K562 (cell line): ENCODE data around the gene AKT1S1. TPM values are rescaled to one million over a fixed set of nuclear protein-coding genes. Genes with fewer than 3 reads are reported as not detected.
A peak's percentile ranks its signal among the peaks of the same experiment; 100 is the strongest.

ENCODE experiments used
- BRD9 ChIP-seq: fragments of 450-650 bp; IDR thresholded peaks from 2 replicates; pipeline ENCODE4 v1.6.1; 2018; ENCODE audit warnings: low read depth; ENCODE audit not compliant: partially characterized antibody
- FOXJ2 ChIP-seq: fragments of 200-800 bp; sonication (Bioruptor generic); IDR thresholded peaks from 2 replicates; pipeline ENCODE4 v1.6.1; 2016; ENCODE audit warnings: missing genetic modification characterization, missing compliant biosample characterization
- FOXK2 ChIP-seq, 2 experiments: fragments of 450-650 bp; IDR thresholded peaks in 1 of 2; conservative IDR thresholded peaks in 1 of 2; 2 replicates each; pipeline ENCODE4 v1.6.1; 2016; ENCODE audit warnings: low read depth in 2 of 2, mild to moderate bottlenecking in 1 of 2
- MEF2A ChIP-seq: IDR thresholded peaks from 2 replicates; pipeline ENCODE4 v1.6.1; 2011; ENCODE audit warnings: low read depth, mild to moderate bottlenecking, low read length, moderate library complexity; ENCODE audit not compliant: control insufficient read depth
- NFRKB ChIP-seq: fragments of 450-650 bp; IDR thresholded peaks from 2 replicates; pipeline ENCODE4 v1.6.1; 2016; ENCODE audit warnings: low read depth
- POLR2A ChIP-seq: fragments of 450-650 bp; conservative IDR thresholded peaks from 2 replicates; pipeline ENCODE4 v1.6.1; 2016
- POLR2AphosphoS2 ChIP-seq: IDR thresholded peaks from 2 replicates; pipeline ENCODE4 v1.6.1; 2012; ENCODE audit warnings: low read length, improper control_type of control experiment
- POLR3G ChIP-seq: IDR thresholded peaks from 2 replicates; pipeline ENCODE4 v1.6.1; 2011; ENCODE audit not compliant: insufficient read length, insufficient replicate concordance; ENCODE audit errors: extremely low read depth
- PTBP1 ChIP-seq: fragments of 200-400 bp; formaldehyde crosslinking; IDR thresholded peaks from 2 replicates; pipeline ENCODE4 v1.6.1; 2017; ENCODE audit warnings: low read depth, low read length
- PTTG1 ChIP-seq: fragments of 450-650 bp; IDR thresholded peaks from 2 replicates; pipeline ENCODE4 v1.6.1; 2016; ENCODE audit warnings: low read depth, mild to moderate bottlenecking, missing genetic modification characterization, missing compliant biosample characterization
- RAD21 ChIP-seq, 2 experiments: fragments of 250-450 bp in 1 of 2; fragments of 450-650 bp in 1 of 2; sonication (Bioruptor Pico) in 1 of 2; formaldehyde crosslinking in 1 of 2; IDR thresholded peaks in 1 of 2; conservative IDR thresholded peaks in 1 of 2; 2 replicates each; pipeline versions ENCODE4 v1.4.0 to v1.8.0; 2020 to 2022; ENCODE audit warnings: mild to moderate bottlenecking in 2 of 2, moderate library complexity in 1 of 2
- RBFOX2 ChIP-seq: fragments of 200-400 bp; formaldehyde crosslinking; IDR thresholded peaks from 2 replicates; pipeline ENCODE4 v1.6.1; 2017; ENCODE audit warnings: low read depth, mild to moderate bottlenecking, low read length, moderate library complexity
- RCOR1 ChIP-seq, 2 experiments: IDR thresholded peaks; 2 replicates each; pipeline ENCODE4 v1.6.1; 2012; ENCODE audit warnings: low read depth in 2 of 2, low read length in 2 of 2, borderline replicate concordance in 1 of 2, improper control_type of control experiment in 1 of 2
- SIN3A ChIP-seq, 2 experiments: fragments of 150-350 bp in 1 of 2; IDR thresholded peaks; 2 replicates each; pipeline ENCODE4 v1.6.1; 2011 to 2016; ENCODE audit warnings: borderline replicate concordance in 2 of 2, low read depth in 2 of 2, low read length in 2 of 2, mild to moderate bottlenecking in 2 of 2, moderate library complexity in 2 of 2; ENCODE audit not compliant: control insufficient read depth in 1 of 2
- SMARCA4 ChIP-seq: fragments of 450-650 bp; IDR thresholded peaks from 2 replicates; pipeline ENCODE4 v1.6.1; 2016
- ZBTB8A ChIP-seq: fragments of 450-650 bp; IDR thresholded peaks from 2 replicates; pipeline ENCODE4 v1.6.1; 2018; ENCODE audit warnings: mild to moderate bottlenecking, moderate library complexity; ENCODE audit not compliant: partially characterized antibody
- ZNF263 ChIP-seq: sonication (generic); formaldehyde crosslinking; IDR thresholded peaks from 2 replicates; pipeline ENCODE4 v1.8.0; 2022; ENCODE audit warnings: mild to moderate bottlenecking, missing genetic modification reagents, borderline replicate concordance
- ZNF277 ChIP-seq: fragments of 250-450 bp; sonication (Bioruptor Pico); IDR thresholded peaks from 2 replicates; pipeline ENCODE4 v1.8.0; 2022; ENCODE audit warnings: inconsistent platforms, mild to moderate bottlenecking, moderate library complexity, borderline replicate concordance
- polyA plus RNA-seq, 8 experiments: library from polyadenylated mRNA; depleted of rRNA in 4 of 8; stranded (reverse) in 5 of 8; unstranded in 3 of 8; fragments of >200 nt; fragmentation: Nextera tagmentation in 2 of 8; fragmentation: Illumina TruSeq in 1 of 8; extraction: Ambion mirVana in 2 of 8; extraction: Trizol in 1 of 8; gene quantifications; 2 replicates each; pipeline versions ENCODE4 v1.2.1 to v1.2.3, GENCODE V29; 2011 to 2014; ENCODE audit warnings: inconsistent platforms in 1 of 8, missing spikeins in 1 of 8
- total RNA-seq, 7 experiments: library from RNA; depleted of rRNA in 6 of 7; stranded (reverse); fragments of >200 nt in 6 of 7; fragmentation: Illumina TruSeq in 2 of 7; extraction: Trizol in 2 of 7; gene quantifications; 2 replicates each; pipeline versions ENCODE4 v1.2.1 to v1.2.3, GENCODE V29; 2011 to 2021; ENCODE audit warnings: low replicate concordance in 1 of 7
- TF ChIP-seq, protein P1 (sequence below), 2 experiments: IDR thresholded peaks; 2 replicates each; pipeline ENCODE4 v1.6.1; 2012; ENCODE audit warnings: improper control_type of control experiment in 2 of 2, low read depth in 2 of 2, low read length in 2 of 2, borderline replicate concordance in 1 of 2
- TF ChIP-seq, protein P2 (sequence below): fragments of 450-650 bp; conservative IDR thresholded peaks from 2 replicates; pipeline ENCODE4 v1.6.1; 2016; ENCODE audit warnings: missing genetic modification characterization, low read depth, mild to moderate bottlenecking, control low read depth, missing compliant biosample characterization
- TF ChIP-seq, protein P3 (sequence below): fragments of 450-650 bp; IDR thresholded peaks from one replicate; pipeline ENCODE4 v1.6.1; 2018; ENCODE audit warnings: mild to moderate bottlenecking, moderate library complexity; ENCODE audit not compliant: partially characterized antibody

Gene AKT1S1
- total and polyA plus RNA-seq, 9 of the 15 experiments (the other 6 are each of a cell fraction or from before 2014, with no cell fraction given), result 1.2 to 50.3 (median 17.1) TPM

DNA sequence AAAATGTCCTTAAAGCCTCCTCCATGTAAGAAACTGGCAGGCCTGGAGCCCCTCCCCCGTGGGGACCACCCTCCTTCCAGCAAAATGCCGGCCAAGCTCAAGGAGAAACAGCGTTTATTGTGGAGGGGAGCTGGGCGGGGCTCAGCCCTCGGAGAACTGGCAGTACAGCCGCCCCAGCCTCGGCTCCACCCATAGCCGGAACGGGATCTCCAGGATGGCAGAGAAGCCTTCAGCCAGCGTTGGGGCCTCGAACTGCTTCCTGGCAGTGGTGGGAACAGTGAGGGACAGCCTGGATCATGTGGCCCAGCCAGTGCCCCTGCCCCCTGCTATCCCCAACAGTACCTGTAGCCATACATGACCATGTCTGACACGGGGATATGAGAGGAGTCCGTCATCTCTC is 16.0 kb downstream of the AKT1S1 start (continued):
- TF ChIP-seq SIN3A (IDR thresholded peaks at IDR 0.05; ENCODE audit: borderline replicate concordance in 2 of 2, control insufficient read depth in 1 of 2, low read depth in 2 of 2, low read length in 2 of 2) (peak in 1 of 2 experiments; percentile 10; a peak in 1 of 4 replicates), SMARCA4 (no peak), RAD21 (CRISPR knock-in tag; conservative IDR thresholded peaks at IDR 0.05 in 1 of 2, IDR thresholded peaks at IDR 0.05 in 1 of 2) (no peak), ZNF263 (CRISPR knock-in tag) (no peak), PTBP1 (no peak), POLR2AphosphoS2 (peak; percentile 24; the same call in 1 of the 2 replicates), PTTG1 (tag) (no peak), ZBTB8A (no peak), POLR2A (peak; percentile 1), BRD9 (no peak), POLR3G (no peak), RBFOX2 (0 out of 2 replicates have a peak, but pooled peaks have one; percentile 14), RCOR1 (IDR thresholded peaks at IDR 0.05; ENCODE audit: borderline replicate concordance in 1 of 2, low read depth in 2 of 2, low read length in 2 of 2) (no peak), ZNF277 (no peak), FOXJ2 (tag) (no peak), MEF2A (no peak), FOXK2 (conservative IDR thresholded peaks at IDR 0.05 in 1 of 2, IDR thresholded peaks at IDR 0.05 in 1 of 2; ENCODE audit: low read depth in 2 of 2) (no peak), NFRKB (no peak)
- TF ChIP-seq, protein P1, sequence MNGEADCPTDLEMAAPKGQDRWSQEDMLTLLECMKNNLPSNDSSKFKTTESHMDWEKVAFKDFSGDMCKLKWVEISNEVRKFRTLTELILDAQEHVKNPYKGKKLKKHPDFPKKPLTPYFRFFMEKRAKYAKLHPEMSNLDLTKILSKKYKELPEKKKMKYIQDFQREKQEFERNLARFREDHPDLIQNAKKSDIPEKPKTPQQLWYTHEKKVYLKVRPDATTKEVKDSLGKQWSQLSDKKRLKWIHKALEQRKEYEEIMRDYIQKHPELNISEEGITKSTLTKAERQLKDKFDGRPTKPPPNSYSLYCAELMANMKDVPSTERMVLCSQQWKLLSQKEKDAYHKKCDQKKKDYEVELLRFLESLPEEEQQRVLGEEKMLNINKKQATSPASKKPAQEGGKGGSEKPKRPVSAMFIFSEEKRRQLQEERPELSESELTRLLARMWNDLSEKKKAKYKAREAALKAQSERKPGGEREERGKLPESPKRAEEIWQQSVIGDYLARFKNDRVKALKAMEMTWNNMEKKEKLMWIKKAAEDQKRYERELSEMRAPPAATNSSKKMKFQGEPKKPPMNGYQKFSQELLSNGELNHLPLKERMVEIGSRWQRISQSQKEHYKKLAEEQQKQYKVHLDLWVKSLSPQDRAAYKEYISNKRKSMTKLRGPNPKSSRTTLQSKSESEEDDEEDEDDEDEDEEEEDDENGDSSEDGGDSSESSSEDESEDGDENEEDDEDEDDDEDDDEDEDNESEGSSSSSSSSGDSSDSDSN (IDR thresholded peaks at IDR 0.05; ENCODE audit: borderline replicate concordance in 1 of 2, low read depth in 2 of 2, low read length in 2 of 2), result no peak
- TF ChIP-seq, protein P2, sequence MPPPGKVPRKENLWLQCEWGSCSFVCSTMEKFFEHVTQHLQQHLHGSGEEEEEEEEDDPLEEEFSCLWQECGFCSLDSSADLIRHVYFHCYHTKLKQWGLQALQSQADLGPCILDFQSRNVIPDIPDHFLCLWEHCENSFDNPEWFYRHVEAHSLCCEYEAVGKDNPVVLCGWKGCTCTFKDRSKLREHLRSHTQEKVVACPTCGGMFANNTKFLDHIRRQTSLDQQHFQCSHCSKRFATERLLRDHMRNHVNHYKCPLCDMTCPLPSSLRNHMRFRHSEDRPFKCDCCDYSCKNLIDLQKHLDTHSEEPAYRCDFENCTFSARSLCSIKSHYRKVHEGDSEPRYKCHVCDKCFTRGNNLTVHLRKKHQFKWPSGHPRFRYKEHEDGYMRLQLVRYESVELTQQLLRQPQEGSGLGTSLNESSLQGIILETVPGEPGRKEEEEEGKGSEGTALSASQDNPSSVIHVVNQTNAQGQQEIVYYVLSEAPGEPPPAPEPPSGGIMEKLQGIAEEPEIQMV (tag), result no peak
- TF ChIP-seq, protein P3, sequence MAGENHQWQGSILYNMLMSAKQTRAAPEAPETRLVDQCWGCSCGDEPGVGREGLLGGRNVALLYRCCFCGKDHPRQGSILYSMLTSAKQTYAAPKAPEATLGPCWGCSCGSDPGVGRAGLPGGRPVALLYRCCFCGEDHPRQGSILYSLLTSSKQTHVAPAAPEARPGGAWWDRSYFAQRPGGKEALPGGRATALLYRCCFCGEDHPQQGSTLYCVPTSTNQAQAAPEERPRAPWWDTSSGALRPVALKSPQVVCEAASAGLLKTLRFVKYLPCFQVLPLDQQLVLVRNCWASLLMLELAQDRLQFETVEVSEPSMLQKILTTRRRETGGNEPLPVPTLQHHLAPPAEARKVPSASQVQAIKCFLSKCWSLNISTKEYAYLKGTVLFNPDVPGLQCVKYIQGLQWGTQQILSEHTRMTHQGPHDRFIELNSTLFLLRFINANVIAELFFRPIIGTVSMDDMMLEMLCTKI, result no peak
